ENCODE results near the gene KRTAP3-1. TPM values are rescaled to one million over a fixed set of nuclear protein-coding genes. Genes with fewer than 3 reads are reported as not detected.

Gene KRTAP3-1
- polyA plus RNA-seq, 2 of the 4 experiments (the other 2 are of a cell fraction): not detected

- CTCF ChIA-PET: interaction anchor here (0.7 to 1.0 kb wide), 3 partner anchors 32 to 570 kb away, joined by 3 to 5 read pairs (median 3); no protein-coding TSS in a partner anchor
- DNase-seq (ENCODE audit: low read depth in 1 of 2, low spot score in 1 of 2) (no peak), FAIRE-seq (no peak), ATAC-seq (no peak)
- POLR2A ChIA-PET: no interaction called here
- no peak overlapping the region for H3K27ac ChIP-seq
- H3K4me1 ChIP-seq: no peaks in the 10 kb centered on the region
- 83% methylated on average over 13 of the region's 13 CpGs for WGBS (ENCODE audit: missing lambda C conversion rate)
- H3K4me2 ChIP-seq: no peak overlapping the region
- no peaks in the 10 kb centered on the region for H3K9me3 ChIP-seq
- no peak overlapping the region for H3K4me3 ChIP-seq
- TF ChIP-seq POLR2AphosphoS2 (conservative IDR thresholded peaks at IDR 0.05; ENCODE audit: low read length) (no peak), HDAC2 (IDR thresholded peaks at IDR 0.05) (no peak), JUN (IDR thresholded peaks at IDR 0.05) (no peak), CHD2 (IDR thresholded peaks at IDR 0.05; ENCODE audit: low read length, partially characterized antibody) (no peak), CBX8 (IDR thresholded peaks at IDR 0.05) (no peak), ZC3H11A (IDR thresholded peaks at IDR 0.05) (no peak), EP300 (IDR thresholded peaks at IDR 0.05) (no peak), TP53 (CRISPR knock-in tag; IDR thresholded peaks at IDR 0.05) (no peak), FOSL2 (IDR thresholded peaks at IDR 0.05) (no peak), FOSL2 (CRISPR knock-in tag; IDR thresholded peaks at IDR 0.05) (no peak), E2F6 (IDR thresholded peaks at IDR 0.05; ENCODE audit: borderline replicate concordance, low read depth) (no peak), EHF (CRISPR knock-in tag; IDR thresholded peaks at IDR 0.05) (no peak), ESRRA (IDR thresholded peaks at IDR 0.05; ENCODE audit: borderline replicate concordance, low read length) (no peak), HES2 (IDR thresholded peaks at IDR 0.05) (no peak), POLR2A (IDR thresholded peaks at IDR 0.05; ENCODE audit: low read length) (no peak), MAX (IDR thresholded peaks at IDR 0.05) (no peak), BHLHE40 (IDR thresholded peaks at IDR 0.05; ENCODE audit: low read depth, low read length) (no peak), ZSCAN20 (CRISPR knock-in tag; IDR thresholded peaks at IDR 0.05) (no peak), PBX3 (IDR thresholded peaks at IDR 0.05) (no peak)
These were observed 30.3 kb downstream of the KRTAP3-1 start for GRCh38 chr17:40978575-40979151.

GRCh38 chr17:40975516-40975915 is 33.4 kb downstream of the KRTAP3-1 start:
- Histone ChIP-seq H3K27ac (no peak overlapping the region), H3K9me3 (no peaks in the 10 kb centered on the region), H3K4me3 (no peak overlapping the region), H3K4me1 (no peaks in the 10 kb centered on the region), H3K4me2 (no peak overlapping the region)
- FAIRE-seq: peak; percentile 59
- ChIA-PET CTCF (interaction anchor here (0.6 kb wide), 1 partner anchor 58 kb away, joined by 3 read pairs; no protein-coding TSS in a partner anchor), POLR2A (no interaction called here)
- peak; percentile 73 for TF ChIP-seq MAFK (IDR thresholded peaks at IDR 0.05; ENCODE audit: partially characterized antibody)
- TF ChIP-seq NFE2L2 (conservative IDR thresholded peaks at IDR 0.05; ENCODE audit: low read length): no peak
- ATAC-seq: no peak
- no peak for DNase-seq (ENCODE audit: low read depth in 1 of 2, low spot score in 1 of 2)

- Histone ChIP-seq H3K4me3 (no peak overlapping the region), H3K9me3 (no peaks in the 10 kb centered on the region)
These were observed 34.6 kb downstream of the KRTAP3-1 start for GRCh38 chr17:40974366-40974765.

More at GRCh38 chr17:40974366-40974765, 34.6 kb downstream of the KRTAP3-1 start:
- no peak for ATAC-seq
- Histone ChIP-seq H3K4me1 (no peaks in the 10 kb centered on the region), H3K27ac (no peak overlapping the region), H3K4me2 (no peak overlapping the region)
- ChIA-PET CTCF (interaction anchor here (1.7 to 2.1 kb wide), 2 partner anchors 11 to 26 kb away, joined by 3 to 7 read pairs; no protein-coding TSS in a partner anchor), POLR2A (interaction anchor here (0.6 kb wide), 1 partner anchor 21 kb away, joined by 3 read pairs; no protein-coding TSS in a partner anchor)
- TF ChIP-seq USF2 (IDR thresholded peaks at IDR 0.05) (no peak), MAFK (IDR thresholded peaks at IDR 0.05; ENCODE audit: partially characterized antibody) (no peak), ZSCAN20 (CRISPR knock-in tag; IDR thresholded peaks at IDR 0.05) (no peak), MAZ (IDR thresholded peaks at IDR 0.05; ENCODE audit: borderline replicate concordance, low read depth, low read length) (no peak), PHF8 (IDR thresholded peaks at IDR 0.05; ENCODE audit: borderline replicate concordance, low read depth) (no peak), NR3C1 (IDR thresholded peaks at IDR 0.05) (no peak), CEBPB (IDR thresholded peaks at IDR 0.05) (no peak), POLR2AphosphoS2 (conservative IDR thresholded peaks at IDR 0.05; ENCODE audit: low read length) (no peak), CBX2 (IDR thresholded peaks at IDR 0.05; ENCODE audit: borderline replicate concordance, low read depth) (no peak), CHD2 (IDR thresholded peaks at IDR 0.05; ENCODE audit: low read length, partially characterized antibody) (no peak), HOXB5 (CRISPR knock-in tag; IDR thresholded peaks at IDR 0.05) (no peak), FOXS1 (CRISPR knock-in tag; IDR thresholded peaks at IDR 0.05) (no peak), JUN (IDR thresholded peaks at IDR 0.05) (no peak)
- 52% methylated on average over 3 of the region's 3 CpGs for WGBS (ENCODE audit: missing lambda C conversion rate)
- no peak for FAIRE-seq
- DNase-seq (ENCODE audit: low read depth in 1 of 2, low spot score in 1 of 2): no peak
